ENCODE measurements around the gene GPR137.

GPR137 gene

GRCh38 chr11:64285885-64286800, 495 bp downstream of the GPR137 start:
- peaks cover 0 to 32% (median 22%) of the 10 kb centered on the region in 5 donors for H3K4me1 ChIP-seq (ENCODE audit: control insufficient read depth in 5 of 5, insufficient read depth in 5 of 5, low read length in 5 of 5)
- H3K9ac ChIP-seq (ENCODE audit: low read length in 5 of 5) = peak overlapping the region in 4 of 5 donors; percentile 64 to 78 (median 72)
- peak overlapping the region; percentile 55 to 93 (median 77) for H3K4me3 ChIP-seq (ENCODE audit: low read depth in 1 of 5, low read length in 5 of 5)
- H3K27me3 ChIP-seq (ENCODE audit: control insufficient read depth in 5 of 5, insufficient read depth in 4 of 5, low read length in 5 of 5) = peaks cover 9 to 14% (median 12%) of the 10 kb centered on the region in 5 donors
- H3K9me3 ChIP-seq (ENCODE audit: control insufficient read depth in 5 of 5, low read length in 5 of 5) = no peaks in the 10 kb centered on the region
- H3K27ac ChIP-seq (ENCODE audit: low read depth, low read length) = peak overlapping the region; percentile 97
- peaks cover 0 to 9% (median 4%) of the 10 kb centered on the region in 5 donors for H3K36me3 ChIP-seq (ENCODE audit: control insufficient read depth in 5 of 5, insufficient read depth in 5 of 5, low read length in 5 of 5)

- H3K9me3 ChIP-seq (ENCODE audit: control insufficient read depth in 5 of 5, low read length in 5 of 5) = no peaks in the 10 kb centered on the region
- peaks cover 9 to 20% (median 17%) of the 10 kb centered on the region in 5 donors for H3K27me3 ChIP-seq (ENCODE audit: control insufficient read depth in 5 of 5, insufficient read depth in 4 of 5, low read length in 5 of 5)
- no peak overlapping the region for H3K4me3 ChIP-seq (ENCODE audit: low read depth in 1 of 5, low read length in 5 of 5)
- peak overlapping the region in 2 of 5 donors; percentile 76 to 78 for H3K9ac ChIP-seq (ENCODE audit: low read length in 5 of 5)
- H3K36me3 ChIP-seq (ENCODE audit: control insufficient read depth in 5 of 5, insufficient read depth in 5 of 5, low read length in 5 of 5) = peaks cover 0 to 9% (median 4%) of the 10 kb centered on the region in 5 donors
- H3K27ac ChIP-seq (ENCODE audit: low read depth, low read length) = no peak overlapping the region
- H3K4me1 ChIP-seq (ENCODE audit: control insufficient read depth in 5 of 5, insufficient read depth in 5 of 5, low read length in 5 of 5) = peaks cover 0 to 38% (median 28%) of the 10 kb centered on the region in 5 donors
Measured at GRCh38 chr11:64286801-64287159, 1.1 kb downstream of the GPR137 start.

GRCh38 chr11:64287676-64288352, 2.2 kb downstream of the GPR137 start:
- H3K27ac ChIP-seq (ENCODE audit: low read depth, low read length) = no peak overlapping the region
- H3K36me3 ChIP-seq (ENCODE audit: control insufficient read depth in 5 of 5, insufficient read depth in 5 of 5, low read length in 5 of 5) = peaks cover 0 to 4% (median 0%) of the 10 kb centered on the region in 5 donors
- no peak overlapping the region for H3K9ac ChIP-seq (ENCODE audit: low read length in 5 of 5)
- H3K9me3 ChIP-seq (ENCODE audit: control insufficient read depth in 5 of 5, low read length in 5 of 5) = no peaks in the 10 kb centered on the region
- H3K27me3 ChIP-seq (ENCODE audit: control insufficient read depth in 5 of 5, insufficient read depth in 4 of 5, low read length in 5 of 5) = peaks cover 14 to 31% (median 25%) of the 10 kb centered on the region in 5 donors
- H3K4me1 ChIP-seq (ENCODE audit: control insufficient read depth in 5 of 5, insufficient read depth in 5 of 5, low read length in 5 of 5) = peaks cover 0 to 47% (median 37%) of the 10 kb centered on the region in 5 donors
- no peak overlapping the region for H3K4me3 ChIP-seq (ENCODE audit: low read depth in 1 of 5, low read length in 5 of 5)

GRCh38 chr11:64288353-64288750, 2.7 kb downstream of the GPR137 start:
- H3K9me3 ChIP-seq (ENCODE audit: control insufficient read depth in 5 of 5, low read length in 5 of 5) = no peaks in the 10 kb centered on the region
- H3K4me3 ChIP-seq (ENCODE audit: low read depth in 1 of 5, low read length in 5 of 5) = no peak overlapping the region
- peaks cover 0 to 44% (median 35%) of the 10 kb centered on the region in 5 donors for H3K4me1 ChIP-seq (ENCODE audit: control insufficient read depth in 5 of 5, insufficient read depth in 5 of 5, low read length in 5 of 5)
- H3K9ac ChIP-seq (ENCODE audit: low read length in 5 of 5) = no peak overlapping the region
- H3K36me3 ChIP-seq (ENCODE audit: control insufficient read depth in 5 of 5, insufficient read depth in 5 of 5, low read length in 5 of 5) = peaks cover 0 to 4% (median 0%) of the 10 kb centered on the region in 5 donors
- no peak overlapping the region for H3K27ac ChIP-seq (ENCODE audit: low read depth, low read length)
- peaks cover 20 to 36% (median 31%) of the 10 kb centered on the region in 5 donors for H3K27me3 ChIP-seq (ENCODE audit: control insufficient read depth in 5 of 5, insufficient read depth in 4 of 5, low read length in 5 of 5)

- no peak overlapping the region for H3K27ac ChIP-seq (ENCODE audit: low read depth, low read length)
- H3K36me3 ChIP-seq (ENCODE audit: control insufficient read depth in 5 of 5, insufficient read depth in 5 of 5, low read length in 5 of 5) = peaks cover 0 to 4% (median 0%) of the 10 kb centered on the region in 5 donors
- H3K9me3 ChIP-seq (ENCODE audit: control insufficient read depth in 5 of 5, low read length in 5 of 5) = no peaks in the 10 kb centered on the region
- H3K9ac ChIP-seq (ENCODE audit: low read length in 5 of 5) = no peak overlapping the region
- peaks cover 0 to 37% (median 28%) of the 10 kb centered on the region in 5 donors for H3K4me1 ChIP-seq (ENCODE audit: control insufficient read depth in 5 of 5, insufficient read depth in 5 of 5, low read length in 5 of 5)
- peaks cover 21 to 39% (median 34%) of the 10 kb centered on the region in 5 donors for H3K27me3 ChIP-seq (ENCODE audit: control insufficient read depth in 5 of 5, insufficient read depth in 4 of 5, low read length in 5 of 5)
- H3K4me3 ChIP-seq (ENCODE audit: low read depth in 1 of 5, low read length in 5 of 5) = no peak overlapping the region
Measured at GRCh38 chr11:64289002-64289564, 3.4 kb downstream of the GPR137 start.

GRCh38 chr11:64290352-64291261, 5.0 kb downstream of the GPR137 start:
- no peak overlapping the region for H3K4me3 ChIP-seq (ENCODE audit: low read depth in 1 of 5, low read length in 5 of 5)
- H3K9ac ChIP-seq (ENCODE audit: low read length in 5 of 5) = no peak overlapping the region
- peaks cover 0 to 28% (median 22%) of the 10 kb centered on the region in 5 donors for H3K4me1 ChIP-seq (ENCODE audit: control insufficient read depth in 5 of 5, insufficient read depth in 5 of 5, low read length in 5 of 5)
- no peak overlapping the region for H3K27ac ChIP-seq (ENCODE audit: low read depth, low read length)
- peaks cover 0 to 4% (median 0%) of the 10 kb centered on the region in 5 donors for H3K36me3 ChIP-seq (ENCODE audit: control insufficient read depth in 5 of 5, insufficient read depth in 5 of 5, low read length in 5 of 5)
- peaks cover 25 to 51% (median 41%) of the 10 kb centered on the region in 5 donors for H3K27me3 ChIP-seq (ENCODE audit: control insufficient read depth in 5 of 5, insufficient read depth in 4 of 5, low read length in 5 of 5)
- H3K9me3 ChIP-seq (ENCODE audit: control insufficient read depth in 5 of 5, low read length in 5 of 5) = no peaks in the 10 kb centered on the region

GRCh38 chr11:64291262-64291751, 5.7 kb downstream of the GPR137 start, which contains the start of gene KCNK4:
KCNK4 (plus strand) TSS chr11:64291302; CDS start chr11:64293019, 1,717 bp downstream.
- Histone ChIP-seq H3K9ac (ENCODE audit: low read length in 5 of 5) (no peak within 1 kb of the TSS), H3K36me3 (ENCODE audit: control insufficient read depth in 5 of 5, insufficient read depth in 5 of 5, low read length in 5 of 5) (peaks cover 0 to 4% (median 0%) of the 10 kb centered on the region in 5 donors), H3K4me1 (ENCODE audit: control insufficient read depth in 5 of 5, insufficient read depth in 5 of 5, low read length in 5 of 5) (peaks cover 0 to 22% (median 16%) of the 10 kb centered on the region in 5 donors), H3K4me3 (ENCODE audit: low read depth in 1 of 5, low read length in 5 of 5) (peak within 1 kb of the TSS in 3 of 5 donors; percentile 8 to 58 (median 36)), H3K27me3 (ENCODE audit: control insufficient read depth in 5 of 5, insufficient read depth in 4 of 5, low read length in 5 of 5) (peaks cover 29 to 57% (median 46%) of the 10 kb centered on the region in 5 donors), H3K27ac (ENCODE audit: low read depth, low read length) (no peak within 1 kb of the TSS), H3K9me3 (ENCODE audit: control insufficient read depth in 5 of 5, low read length in 5 of 5) (no peaks in the 10 kb centered on the region)

GRCh38 chr11:64291752-64292459, 6.3 kb downstream of the GPR137 start:
- H3K9ac ChIP-seq (ENCODE audit: low read length in 5 of 5) = peak overlapping the region in 1 of 5 donors; percentile 37
- peaks cover 35 to 63% (median 52%) of the 10 kb centered on the region in 5 donors for H3K27me3 ChIP-seq (ENCODE audit: control insufficient read depth in 5 of 5, insufficient read depth in 4 of 5, low read length in 5 of 5)

More at GRCh38 chr11:64291752-64292459, 6.3 kb downstream of the GPR137 start:
- H3K36me3 ChIP-seq (ENCODE audit: control insufficient read depth in 5 of 5, insufficient read depth in 5 of 5, low read length in 5 of 5) = peaks cover 0 to 4% (median 0%) of the 10 kb centered on the region in 5 donors
- H3K4me3 ChIP-seq (ENCODE audit: low read depth in 1 of 5, low read length in 5 of 5) = peak overlapping the region in 3 of 5 donors; percentile 8 to 58 (median 36)
- peaks cover 0 to 19% (median 12%) of the 10 kb centered on the region in 5 donors for H3K4me1 ChIP-seq (ENCODE audit: control insufficient read depth in 5 of 5, insufficient read depth in 5 of 5, low read length in 5 of 5)
- H3K27ac ChIP-seq (ENCODE audit: low read depth, low read length) = no peak overlapping the region
- H3K9me3 ChIP-seq (ENCODE audit: control insufficient read depth in 5 of 5, low read length in 5 of 5) = no peaks in the 10 kb centered on the region

All from subcutaneous abdominal adipose tissue (tissue), 5 donors.